ENCODE data around the gene SEC14L1.
"Not testable (repeated sequence)": the region's sequence is repeated elsewhere in the genome, so short reads cannot be mapped to it uniquely, and the experiment has no call there.

Gene SEC14L1

DNA sequence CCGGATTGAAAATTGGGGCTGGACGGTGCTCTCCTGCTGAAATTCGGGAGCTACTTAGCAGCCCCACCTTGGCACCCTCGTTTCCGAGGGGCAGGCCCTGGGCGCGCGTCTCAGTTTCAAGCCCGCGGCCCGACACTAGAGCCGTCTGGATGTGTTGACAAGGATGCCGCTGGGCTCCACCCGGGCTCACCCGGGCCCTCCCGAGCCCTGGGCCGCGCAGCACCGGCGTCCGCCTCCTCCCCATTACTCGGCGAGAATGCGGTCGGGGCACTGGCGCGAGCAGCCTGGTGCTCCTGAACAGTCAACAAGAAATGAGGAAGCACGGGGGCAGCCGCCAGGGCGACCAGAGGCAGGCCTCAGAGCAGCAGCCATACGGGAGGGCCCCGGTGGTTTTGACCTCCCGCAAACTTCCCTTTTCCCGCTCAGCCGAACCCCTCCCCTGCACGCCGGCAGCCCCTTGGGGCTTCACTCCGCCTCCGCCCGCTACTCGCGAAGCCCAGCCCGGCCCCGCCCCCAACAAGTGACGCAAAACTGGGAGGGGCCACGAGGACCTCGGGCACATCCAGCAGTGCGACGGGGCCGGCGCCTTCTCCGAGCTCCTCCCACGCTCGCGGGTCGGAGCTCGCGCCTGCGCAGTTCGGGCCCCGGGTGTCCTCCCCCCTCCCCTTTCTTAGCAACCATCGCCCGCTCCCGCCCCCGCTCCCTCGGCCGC, 447 bp upstream of the SEC14L1 start:
- TF ChIP-seq POLR2A (IDR thresholded peaks at IDR 0.05; ENCODE audit: low read depth, low read length), result peak; percentile 79
- FAIRE-seq (no peak), DNase-seq (ENCODE audit: insufficient read length, low spot score) (peak; percentile 88)

DNA sequence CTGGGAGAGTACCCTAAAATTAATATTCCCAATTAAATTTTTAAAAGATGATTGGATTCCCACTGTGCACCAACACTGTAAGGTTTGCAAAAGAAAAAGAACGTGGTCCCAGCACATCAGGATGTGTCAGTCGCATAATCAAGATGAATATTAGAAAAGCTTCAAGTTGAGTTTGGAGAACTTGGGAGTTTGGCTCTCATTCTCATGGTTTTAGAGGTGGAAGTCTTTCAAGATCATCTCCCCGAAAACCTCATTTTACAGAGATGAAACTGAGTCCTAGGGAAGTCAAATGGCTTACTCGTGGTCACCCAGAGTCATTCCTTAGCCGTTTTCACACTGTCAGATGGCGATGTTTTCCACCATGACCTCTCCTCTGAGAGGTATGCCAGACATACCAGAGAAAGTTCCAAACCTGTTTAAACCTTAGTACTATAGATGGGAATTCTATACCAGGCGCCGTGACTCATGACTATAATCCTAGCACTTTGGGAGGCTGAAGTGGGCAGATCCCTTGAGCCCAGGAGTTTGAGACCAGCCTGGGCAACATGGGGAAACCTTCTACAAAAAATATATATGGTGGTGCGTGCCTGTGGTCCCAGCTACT, 1.2 kb downstream of the SEC14L1 start:
- FAIRE-seq, result no peak
- no peak for TF ChIP-seq POLR2A (IDR thresholded peaks at IDR 0.05; ENCODE audit: low read depth, low read length)
- no peak for DNase-seq (ENCODE audit: insufficient read length, low spot score)

DNA sequence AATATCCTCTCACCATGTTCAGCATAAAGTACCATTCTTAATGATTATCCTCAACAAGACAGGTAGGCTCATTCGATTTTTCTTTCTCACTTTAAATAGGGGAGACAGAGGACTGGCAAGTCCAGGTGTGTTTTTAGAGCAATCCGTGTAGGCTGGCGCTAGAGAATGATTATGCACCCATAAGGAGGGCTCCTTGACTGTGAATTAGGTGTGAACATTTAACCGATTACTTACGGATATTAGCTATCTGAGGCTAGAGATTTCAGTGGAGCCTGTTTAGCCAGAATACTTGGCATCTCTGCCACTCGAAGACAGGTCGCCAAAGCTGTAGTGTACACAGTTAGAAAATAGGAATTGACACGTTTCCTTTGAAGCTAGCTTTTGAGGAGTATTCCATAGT, 1.9 kb downstream of the SEC14L1 start:
- FAIRE-seq (no peak), DNase-seq (ENCODE audit: insufficient read length, low spot score) (no peak)
- TF ChIP-seq POLR2A (IDR thresholded peaks at IDR 0.05; ENCODE audit: low read depth, low read length), result no peak

DNA sequence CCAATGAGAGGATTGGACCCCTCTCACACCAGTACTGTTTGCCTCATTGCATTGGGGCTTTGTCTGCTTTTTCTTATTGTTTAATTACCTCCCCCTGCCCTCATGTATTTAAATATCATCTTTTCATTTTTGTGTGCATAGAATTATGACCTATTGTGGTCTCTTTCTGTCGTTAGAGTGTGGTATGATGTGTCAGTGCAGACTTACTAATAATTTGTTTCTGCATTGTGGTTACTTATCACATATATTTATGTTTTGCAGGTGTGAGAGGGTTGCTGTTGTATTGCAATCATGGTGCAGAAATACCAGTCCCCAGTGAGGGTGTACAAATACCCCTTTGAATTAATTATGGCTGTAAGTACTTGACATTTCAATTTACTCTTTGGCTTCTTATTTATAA, 2.5 kb downstream of the SEC14L1 start:
- no peak for FAIRE-seq
- TF ChIP-seq POLR2A (IDR thresholded peaks at IDR 0.05; ENCODE audit: low read depth, low read length), result no peak
- DNase-seq (ENCODE audit: insufficient read length, low spot score), result no peak

DNA sequence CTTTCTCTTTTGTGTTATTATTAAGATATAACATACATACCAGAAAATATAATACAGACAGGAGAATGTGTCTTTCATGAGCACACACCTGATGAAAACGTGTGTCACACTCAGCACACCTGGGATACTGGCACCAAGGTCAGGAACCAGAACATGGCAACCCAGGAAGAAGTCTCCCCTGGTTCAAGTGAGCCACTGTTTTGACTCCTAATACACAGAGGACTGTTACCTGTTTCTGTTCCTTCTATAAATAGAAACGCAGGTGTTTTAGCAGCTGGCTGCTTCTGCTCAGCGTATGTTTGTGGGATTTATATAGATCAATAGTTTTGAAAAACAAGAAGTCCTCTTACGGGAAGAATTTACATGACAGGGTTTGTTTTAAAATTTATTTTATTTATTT, 3.5 kb downstream of the SEC14L1 start:
- no peak for TF ChIP-seq POLR2A (IDR thresholded peaks at IDR 0.05; ENCODE audit: low read depth, low read length)
- DNase-seq (ENCODE audit: insufficient read length, low spot score), result no peak
- no peak for FAIRE-seq

DNA sequence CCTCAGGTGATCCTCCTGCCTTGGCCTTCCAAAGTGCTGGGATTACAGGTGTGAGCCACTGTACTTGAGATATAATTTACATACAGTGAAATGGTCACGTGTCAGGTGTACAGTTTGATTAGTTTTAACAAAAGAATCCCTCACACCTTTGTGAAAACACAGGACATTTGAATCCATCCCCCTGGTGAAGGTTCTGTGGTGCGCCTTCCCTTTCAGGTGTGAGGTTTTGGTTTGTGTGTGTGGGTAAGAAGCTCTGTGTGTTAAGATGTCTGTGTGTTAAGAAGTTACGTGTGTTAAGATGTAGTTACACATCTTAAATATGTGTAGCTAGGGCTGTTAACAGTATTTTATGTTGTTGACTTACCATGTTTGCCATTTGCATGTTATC, 4.4 kb downstream of the SEC14L1 start:
- DNase-seq (ENCODE audit: insufficient read length, low spot score) (no peak), FAIRE-seq (no peak)
- no peak for TF ChIP-seq POLR2A (IDR thresholded peaks at IDR 0.05; ENCODE audit: low read depth, low read length)

DNA sequence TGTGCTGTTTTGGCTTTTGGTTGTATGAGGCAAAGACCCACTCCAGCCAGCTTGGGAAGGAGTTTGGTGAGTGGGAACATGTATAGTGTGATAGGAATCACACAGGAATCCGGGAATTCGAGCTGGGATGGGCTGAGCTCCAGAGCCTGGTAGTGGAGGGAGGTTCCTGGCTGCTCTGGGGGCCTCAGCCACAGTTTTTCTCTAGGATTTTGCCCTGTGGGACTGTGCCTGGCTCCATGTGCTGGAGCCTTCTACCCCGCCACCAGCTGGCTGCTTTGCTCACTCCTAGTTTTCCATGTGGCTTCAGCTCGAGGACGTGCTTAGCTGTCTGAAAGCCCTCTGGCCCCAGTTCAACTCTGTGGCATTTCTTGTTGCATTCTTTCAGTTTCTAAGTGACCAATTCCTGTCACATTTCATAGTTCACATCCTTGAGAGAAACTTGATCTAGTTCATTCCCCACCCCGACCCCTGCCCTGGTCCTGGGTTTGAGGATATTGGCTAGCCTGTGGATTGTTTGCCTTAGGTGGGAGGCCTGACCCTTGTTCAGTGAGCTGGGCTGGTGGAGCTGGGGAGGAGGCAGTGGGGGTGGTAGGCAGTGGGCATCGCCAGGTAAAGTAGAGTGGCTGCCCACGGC, 5.0 kb downstream of the SEC14L1 start:
- DNase-seq (ENCODE audit: insufficient read length, low spot score) (no peak), FAIRE-seq (no peak)
- TF ChIP-seq POLR2A (IDR thresholded peaks at IDR 0.05; ENCODE audit: low read depth, low read length), result no peak

DNA sequence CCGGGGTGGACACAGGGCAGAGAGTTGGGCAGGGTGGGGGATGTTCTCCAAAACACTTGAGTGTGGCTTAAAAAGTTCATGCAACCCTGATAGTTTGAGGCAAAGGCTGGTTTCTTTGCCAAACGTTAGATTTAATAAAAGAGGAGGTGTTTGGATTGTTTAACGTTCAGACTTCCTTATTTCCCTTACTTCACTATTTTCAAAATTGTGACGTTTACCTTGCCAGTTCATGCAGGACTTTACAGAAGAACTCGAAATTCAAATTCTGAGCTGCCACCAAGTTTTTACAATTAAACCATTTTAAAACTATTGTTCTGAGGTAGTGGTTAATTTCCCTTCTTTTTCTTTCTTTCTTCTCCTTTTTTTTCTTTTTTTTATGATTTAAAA, 5.5 kb downstream of the SEC14L1 start:
- DNase-seq (ENCODE audit: insufficient read length, low spot score) (no peak), FAIRE-seq (no peak)
- TF ChIP-seq POLR2A (IDR thresholded peaks at IDR 0.05; ENCODE audit: low read depth, low read length), result no peak

DNA sequence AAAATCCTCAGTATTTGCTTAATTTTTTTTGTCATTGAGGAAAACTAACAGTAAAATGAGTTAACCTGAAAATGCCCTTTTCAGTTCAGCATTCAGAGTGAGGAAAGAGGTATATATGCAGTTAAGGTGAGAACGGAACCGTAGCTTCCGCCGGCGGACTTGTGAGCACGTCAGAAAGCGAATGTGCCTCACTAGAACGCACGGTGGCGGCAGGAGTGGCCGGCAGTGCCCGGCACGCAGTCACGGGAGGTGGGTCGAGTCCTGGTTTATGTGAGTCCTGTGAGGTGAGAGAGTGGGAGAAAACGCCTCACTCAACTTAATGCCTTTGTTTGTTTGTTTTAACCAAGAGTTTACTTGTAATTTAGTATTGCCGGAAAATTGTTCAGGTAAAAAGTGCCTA, 6.1 kb downstream of the SEC14L1 start:
- DNase-seq (ENCODE audit: insufficient read length, low spot score), result no peak
- no peak for FAIRE-seq
- no peak for TF ChIP-seq POLR2A (IDR thresholded peaks at IDR 0.05; ENCODE audit: low read depth, low read length)

DNA sequence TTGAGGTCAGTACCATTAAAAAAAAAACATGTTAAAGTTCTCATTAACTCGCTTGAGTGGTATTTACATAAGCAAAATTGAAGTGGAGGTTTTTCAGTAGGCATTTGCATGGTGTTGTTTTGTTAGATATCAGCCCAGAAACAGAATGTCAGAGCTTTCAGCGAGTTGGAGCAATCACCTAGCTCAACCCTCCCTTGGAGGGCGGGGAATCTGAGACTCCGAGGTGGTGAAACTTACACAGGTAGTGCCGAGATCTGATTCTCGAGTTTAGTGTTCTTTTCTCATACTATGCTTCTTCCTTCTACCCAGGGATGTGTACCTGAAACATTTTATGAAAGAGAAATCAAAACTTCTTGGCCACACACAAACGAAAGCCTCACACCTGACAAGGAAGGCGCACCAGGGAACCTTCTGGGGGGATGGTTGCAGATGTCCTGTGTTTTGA, 6.6 kb downstream of the SEC14L1 start:
- FAIRE-seq, result no peak
- TF ChIP-seq POLR2A (IDR thresholded peaks at IDR 0.05; ENCODE audit: low read depth, low read length), result no peak
- DNase-seq (ENCODE audit: insufficient read length, low spot score), result no peak

DNA sequence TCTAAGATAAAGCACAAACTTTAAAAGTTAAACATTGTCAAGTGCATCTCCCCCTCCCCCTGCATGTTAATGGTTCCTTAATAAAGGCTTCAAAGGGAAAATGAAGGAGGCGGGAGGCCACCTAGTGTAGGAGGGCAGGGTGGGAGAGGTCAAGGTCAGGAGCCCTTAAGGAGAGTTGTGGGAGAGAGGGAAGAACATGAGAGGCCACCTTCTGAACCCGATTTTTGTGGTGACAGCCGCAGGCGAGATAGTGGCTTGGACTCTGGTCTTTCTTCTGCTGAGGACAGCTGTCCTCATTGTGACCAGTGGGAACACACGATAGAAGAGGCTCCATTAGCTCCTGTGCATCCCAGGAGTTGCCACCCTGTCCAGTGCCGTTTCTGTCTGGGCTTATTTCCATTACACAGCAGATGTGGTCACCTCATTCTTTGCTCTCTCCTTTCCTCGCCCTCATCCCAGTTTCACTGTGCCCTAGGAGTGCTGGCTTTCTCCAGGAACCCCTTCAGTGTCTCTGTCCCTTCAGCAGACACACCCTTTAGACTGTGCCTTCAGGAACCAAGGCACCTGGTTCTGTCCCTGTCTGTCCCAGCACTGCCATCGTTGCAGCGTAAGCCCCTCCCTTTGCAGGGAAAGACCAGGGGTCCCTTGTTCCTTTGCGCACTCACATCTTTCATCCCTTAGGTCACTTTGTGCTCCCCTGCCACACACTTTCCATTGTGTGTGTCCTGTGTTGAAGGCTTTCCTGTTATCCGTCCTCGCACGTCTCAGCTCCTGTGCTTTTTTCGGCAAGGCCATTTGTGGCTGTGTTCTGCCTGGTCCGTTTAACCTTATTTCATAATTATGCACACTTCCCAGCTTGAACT, 7.5 kb downstream of the SEC14L1 start:
- no peak for TF ChIP-seq POLR2A (IDR thresholded peaks at IDR 0.05; ENCODE audit: low read depth, low read length)
- DNase-seq (ENCODE audit: insufficient read length, low spot score), result no peak
- no peak for FAIRE-seq

DNA sequence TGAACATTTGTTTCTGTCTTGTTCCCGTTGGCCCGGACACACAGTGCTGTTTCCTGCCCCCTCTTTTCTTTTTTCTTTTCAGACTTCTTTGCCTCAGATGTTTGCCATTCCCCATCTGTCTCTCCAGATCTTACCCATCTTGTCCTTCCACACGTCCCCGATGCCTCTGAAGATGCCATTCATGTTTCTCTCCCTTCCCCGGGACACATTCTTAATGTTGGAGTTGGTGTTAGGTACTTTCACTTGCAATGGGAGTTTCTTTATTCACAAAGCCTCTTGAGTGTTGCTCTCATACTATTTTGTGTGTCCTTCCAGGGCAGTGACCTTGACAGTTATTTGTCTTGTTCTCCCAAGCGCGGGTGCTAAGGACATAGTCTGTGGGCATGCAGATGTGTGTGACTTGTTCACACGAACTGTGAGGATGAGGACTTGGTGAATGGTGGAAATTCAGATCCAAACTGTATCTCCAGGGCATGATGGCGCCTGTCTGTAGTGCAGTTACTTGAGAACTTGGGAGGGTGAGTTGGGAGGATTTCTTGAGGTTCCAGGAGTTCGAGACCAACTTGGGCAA, 8.3 kb downstream of the SEC14L1 start:
- TF ChIP-seq POLR2A (IDR thresholded peaks at IDR 0.05; ENCODE audit: low read depth, low read length), result no peak
- DNase-seq (ENCODE audit: insufficient read length, low spot score), result no peak
- no peak for FAIRE-seq

DNA sequence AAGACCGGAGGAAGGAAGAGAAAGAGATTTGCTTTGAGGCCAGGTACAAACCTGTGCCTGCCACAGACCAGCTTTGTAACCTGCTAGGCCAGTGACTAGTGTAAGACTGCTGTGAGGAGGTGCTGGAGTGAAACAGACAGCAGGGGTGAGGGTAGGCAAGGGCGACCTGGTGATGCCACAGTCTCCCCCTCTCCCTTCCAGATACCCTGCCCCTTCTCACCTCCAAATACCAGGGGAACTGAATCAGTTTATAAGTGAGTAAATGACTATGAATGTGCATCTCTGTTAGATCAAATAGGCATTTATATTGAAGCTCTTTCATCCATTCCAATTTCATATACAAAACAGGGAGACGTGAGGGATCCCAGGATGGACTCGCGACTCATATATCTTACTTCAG, 9.4 kb downstream of the SEC14L1 start:
- no peak for TF ChIP-seq POLR2A (IDR thresholded peaks at IDR 0.05; ENCODE audit: low read depth, low read length)
- DNase-seq (ENCODE audit: insufficient read length, low spot score), result no peak
- no peak for FAIRE-seq

DNA sequence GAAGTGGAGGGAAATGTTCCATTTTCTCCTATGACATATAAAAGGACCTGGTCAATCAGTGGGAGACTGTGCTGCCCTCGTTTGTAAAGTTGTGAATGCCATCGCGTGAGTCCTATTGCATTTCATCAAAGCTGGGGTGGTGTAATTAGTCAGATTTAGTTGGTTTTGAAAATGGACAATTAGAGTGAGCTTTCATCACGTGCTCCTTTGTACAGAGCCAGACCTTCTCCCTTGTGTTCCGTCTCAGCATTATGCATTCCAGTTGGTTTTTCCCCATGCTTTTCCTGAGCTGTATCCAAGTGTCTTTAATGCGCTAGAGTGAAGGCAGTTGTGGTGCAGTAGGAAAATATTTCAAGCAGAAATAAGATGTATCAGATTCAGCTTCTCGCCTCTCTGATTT, 10.4 kb downstream of the SEC14L1 start:
- FAIRE-seq (no peak), DNase-seq (ENCODE audit: insufficient read length, low spot score) (no peak)
- no peak for TF ChIP-seq POLR2A (IDR thresholded peaks at IDR 0.05; ENCODE audit: low read depth, low read length)

DNA sequence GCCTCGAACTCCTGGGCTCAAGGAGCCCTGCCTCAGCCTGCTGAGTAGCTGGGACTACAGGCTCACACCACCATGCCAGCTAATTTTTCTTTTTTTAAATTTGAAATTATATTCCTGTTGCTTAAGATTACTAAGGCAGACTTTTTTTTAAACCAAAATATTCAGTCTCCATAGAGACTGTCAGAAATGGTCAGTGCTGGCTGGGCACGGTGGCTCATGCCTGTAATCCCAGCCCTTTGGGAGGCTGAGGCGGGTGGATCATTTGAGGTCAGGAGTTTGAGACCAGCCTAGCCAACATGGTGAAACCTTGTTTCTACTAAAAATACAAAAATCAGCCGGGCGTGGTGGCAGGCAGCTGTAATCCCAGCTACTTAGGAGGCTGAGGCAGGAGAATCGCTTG, 11.3 kb downstream of the SEC14L1 start:
- DNase-seq (ENCODE audit: insufficient read length, low spot score); FAIRE-seq: not testable (repeated sequence)

All from H54 (cell line).